ENCODE measurements around the gene AMBRA1.

The AMBRA1 gene

DNA sequence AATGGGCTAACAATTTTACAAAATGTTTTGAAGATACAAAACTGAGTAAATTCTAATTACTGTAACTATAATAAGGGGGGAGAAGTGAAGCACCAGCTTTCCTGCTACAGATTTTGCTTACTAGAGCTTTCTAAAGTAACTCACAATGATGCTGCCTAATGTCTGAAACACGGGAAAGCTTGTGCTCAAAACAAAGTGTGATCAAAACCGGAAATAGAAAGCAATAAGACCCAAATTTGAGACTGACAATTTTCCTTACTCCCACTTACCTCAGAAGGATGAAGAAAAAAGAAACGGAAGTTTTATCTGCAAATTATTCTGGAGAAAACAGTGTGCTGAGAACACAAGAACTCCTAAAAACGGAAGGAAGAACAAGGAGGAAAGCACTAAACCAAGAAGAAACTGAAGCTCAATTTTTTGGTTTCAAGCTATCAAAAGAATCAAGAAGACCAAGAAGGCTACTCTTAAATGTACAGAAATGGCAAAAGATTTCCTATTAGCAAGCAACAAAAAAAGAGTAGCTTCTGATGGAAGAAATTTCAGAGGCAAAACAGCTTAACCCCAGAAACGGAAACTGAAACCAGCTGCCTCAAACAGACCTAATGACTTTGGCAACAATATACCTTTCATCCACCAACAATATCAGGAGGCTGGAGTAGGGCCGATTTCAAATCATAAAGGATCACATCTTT is 33.4 kb downstream of the AMBRA1 start:
- peak; percentile 60 for DNase-seq
- Histone ChIP-seq H2BK5ac (ENCODE audit: low read depth, low read length, poor library complexity, severe bottlenecking) (no peak overlapping the region), H3K4me1 (ENCODE audit: control insufficient read depth, insufficient read depth, low read depth, low read length) (peaks cover 10% of the 10 kb centered on the region), H2BK12ac (ENCODE audit: low read length in 2 of 2) (no peak overlapping the region), H3K9me3 (ENCODE audit: control insufficient read depth, low read length) (no peaks in the 10 kb centered on the region), H2AFZ (ENCODE audit: low read depth, low read length) (no peak overlapping the region), H3K18ac (ENCODE audit: low read depth in 1 of 2, low read length in 2 of 2) (no peak overlapping the region), H3K14ac (ENCODE audit: low read length in 2 of 2) (no peak overlapping the region), H3K36me3 (ENCODE audit: control insufficient read depth in 1 of 2, insufficient read depth in 2 of 2, low read depth in 1 of 2, low read length in 2 of 2) (no peaks in the 10 kb centered on the region), H4K8ac (ENCODE audit: low read length) (no peak overlapping the region), H3K4me2 (ENCODE audit: low read length, poor library complexity, severe bottlenecking) (no peak overlapping the region), H3K4me3 (ENCODE audit: insufficient read depth in 1 of 2, low read depth in 1 of 2, low read length in 2 of 2) (peak overlapping the region in 1 of 2 experiments; percentile 75), H2BK120ac (ENCODE audit: low read depth, low read length) (no peak overlapping the region), H3K9ac (ENCODE audit: low read length) (peak overlapping the region; percentile 90), H3K27ac (ENCODE audit: low read length, poor library complexity, severe bottlenecking) (no peak overlapping the region), H3K79me1 (replicated peaks; ENCODE audit: low read length, poor library complexity, severe bottlenecking) (peaks cover 13% of the 10 kb centered on the region), H2AK5ac (ENCODE audit: low read length, severe bottlenecking) (no peak overlapping the region), H2BK15ac (ENCODE audit: low read depth, poor library complexity, severe bottlenecking) (no peak overlapping the region), H3K27me3 (ENCODE audit: control insufficient read depth in 1 of 2, insufficient read depth in 1 of 2, low read length in 2 of 2) (no peaks in the 10 kb centered on the region), H3K23ac (ENCODE audit: low read length in 2 of 2) (no peak overlapping the region), H4K91ac (ENCODE audit: low read length) (no peak overlapping the region), H3K4ac (ENCODE audit: low read depth in 1 of 2, low read length in 2 of 2) (no peak overlapping the region)
- WGBS, result 88% methylated on average over 5 of the region's 6 CpGs

DNA sequence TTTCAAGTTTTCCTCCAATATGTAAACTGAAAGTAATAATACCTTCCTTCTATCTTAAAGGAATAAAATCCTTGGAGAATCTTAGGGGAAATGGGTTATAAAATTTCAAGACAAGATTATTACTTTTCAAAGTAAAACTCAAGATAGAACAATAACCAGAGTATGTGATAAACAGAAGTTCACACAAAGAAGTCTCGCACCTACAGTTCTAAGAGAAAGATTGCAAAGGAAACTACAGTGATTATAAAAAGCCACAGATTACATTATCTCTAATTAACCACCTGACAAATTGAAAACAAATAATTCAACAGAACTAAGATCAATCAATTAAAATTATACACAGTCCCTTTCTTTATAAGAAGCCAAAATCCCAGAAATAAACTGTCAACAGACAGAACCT is 34.0 kb downstream of the AMBRA1 start:
- Histone ChIP-seq H3K27me3 (ENCODE audit: control insufficient read depth in 1 of 2, insufficient read depth in 1 of 2, low read length in 2 of 2) (no peaks in the 10 kb centered on the region), H3K79me1 (replicated peaks; ENCODE audit: low read length, poor library complexity, severe bottlenecking) (peaks cover 11% of the 10 kb centered on the region), H4K91ac (ENCODE audit: low read length) (no peak overlapping the region), H2AFZ (ENCODE audit: low read depth, low read length) (no peak overlapping the region), H3K9me3 (ENCODE audit: control insufficient read depth, low read length) (no peaks in the 10 kb centered on the region), H3K4ac (ENCODE audit: low read depth in 1 of 2, low read length in 2 of 2) (no peak overlapping the region), H3K4me2 (ENCODE audit: low read length, poor library complexity, severe bottlenecking) (no peak overlapping the region), H2BK12ac (ENCODE audit: low read length in 2 of 2) (no peak overlapping the region), H2AK5ac (ENCODE audit: low read length, severe bottlenecking) (no peak overlapping the region), H3K4me3 (ENCODE audit: insufficient read depth in 1 of 2, low read depth in 1 of 2, low read length in 2 of 2) (peak overlapping the region in 1 of 2 experiments; percentile 75), H3K27ac (ENCODE audit: low read length, poor library complexity, severe bottlenecking) (no peak overlapping the region), H3K14ac (ENCODE audit: low read length in 2 of 2) (no peak overlapping the region), H2BK15ac (ENCODE audit: low read depth, poor library complexity, severe bottlenecking) (no peak overlapping the region), H3K18ac (ENCODE audit: low read depth in 1 of 2, low read length in 2 of 2) (no peak overlapping the region), H3K9ac (ENCODE audit: low read length) (peak overlapping the region; percentile 90), H3K4me1 (ENCODE audit: control insufficient read depth, insufficient read depth, low read depth, low read length) (peaks cover 9% of the 10 kb centered on the region), H3K23ac (ENCODE audit: low read length in 2 of 2) (no peak overlapping the region), H2BK5ac (ENCODE audit: low read depth, low read length, poor library complexity, severe bottlenecking) (no peak overlapping the region), H4K8ac (ENCODE audit: low read length) (no peak overlapping the region), H3K36me3 (ENCODE audit: control insufficient read depth in 1 of 2, insufficient read depth in 2 of 2, low read depth in 1 of 2, low read length in 2 of 2) (no peaks in the 10 kb centered on the region), H2BK120ac (ENCODE audit: low read depth, low read length) (no peak overlapping the region)
- DNase-seq, result no peak
- WGBS, result 100% methylated on average over 1 of the region's 1 CpG

DNA sequence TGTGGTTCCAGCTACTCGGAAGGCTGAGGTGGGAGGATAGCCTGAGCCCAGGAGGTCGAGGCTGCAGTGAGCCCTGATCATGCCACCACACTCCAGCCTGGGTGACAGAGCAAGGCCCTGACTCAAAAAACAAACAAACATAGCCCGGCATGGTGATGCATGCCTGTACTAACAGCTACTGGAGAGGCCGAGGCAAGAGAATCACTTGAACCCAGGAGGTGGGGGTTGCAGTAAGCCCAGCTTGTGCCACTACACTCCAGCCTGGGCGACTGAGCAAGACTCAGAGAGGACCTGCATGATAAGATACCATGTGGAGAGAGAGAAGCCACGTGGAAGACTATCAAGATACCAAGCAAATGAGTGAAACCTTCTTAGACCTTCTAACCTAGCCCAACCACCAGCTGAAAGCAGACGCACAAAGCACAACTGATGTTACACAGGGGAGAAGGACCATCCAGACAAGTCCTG is 36.1 kb downstream of the AMBRA1 start:
- Histone ChIP-seq H2BK12ac (ENCODE audit: low read length in 2 of 2) (no peak overlapping the region), H3K36me3 (ENCODE audit: control insufficient read depth in 1 of 2, insufficient read depth in 2 of 2, low read depth in 1 of 2, low read length in 2 of 2) (no peaks in the 10 kb centered on the region), H2BK120ac (ENCODE audit: low read depth, low read length) (no peak overlapping the region), H2BK15ac (ENCODE audit: low read depth, poor library complexity, severe bottlenecking) (no peak overlapping the region), H3K14ac (ENCODE audit: low read length in 2 of 2) (no peak overlapping the region), H2AFZ (ENCODE audit: low read depth, low read length) (no peak overlapping the region), H3K79me1 (replicated peaks; ENCODE audit: low read length, poor library complexity, severe bottlenecking) (peaks cover 11% of the 10 kb centered on the region), H3K27ac (ENCODE audit: low read length, poor library complexity, severe bottlenecking) (no peak overlapping the region), H3K4ac (ENCODE audit: low read depth in 1 of 2, low read length in 2 of 2) (no peak overlapping the region), H3K4me1 (ENCODE audit: control insufficient read depth, insufficient read depth, low read depth, low read length) (peaks cover 13% of the 10 kb centered on the region), H3K27me3 (ENCODE audit: control insufficient read depth in 1 of 2, insufficient read depth in 1 of 2, low read length in 2 of 2) (no peaks in the 10 kb centered on the region), H3K9ac (ENCODE audit: low read length) (no peak overlapping the region), H4K91ac (ENCODE audit: low read length) (no peak overlapping the region), H3K9me3 (ENCODE audit: control insufficient read depth, low read length) (no peaks in the 10 kb centered on the region), H3K4me2 (ENCODE audit: low read length, poor library complexity, severe bottlenecking) (no peak overlapping the region), H3K23ac (ENCODE audit: low read length in 2 of 2) (no peak overlapping the region), H2AK5ac (ENCODE audit: low read length, severe bottlenecking) (no peak overlapping the region), H4K8ac (ENCODE audit: low read length) (no peak overlapping the region), H3K4me3 (ENCODE audit: insufficient read depth in 1 of 2, low read depth in 1 of 2, low read length in 2 of 2) (no peak overlapping the region), H3K18ac (ENCODE audit: low read depth in 1 of 2, low read length in 2 of 2) (no peak overlapping the region), H2BK5ac (ENCODE audit: low read depth, low read length, poor library complexity, severe bottlenecking) (no peak overlapping the region)
- WGBS, result 65% methylated on average over 6 of the region's 7 CpGs
- peak; percentile 58 for DNase-seq

DNA sequence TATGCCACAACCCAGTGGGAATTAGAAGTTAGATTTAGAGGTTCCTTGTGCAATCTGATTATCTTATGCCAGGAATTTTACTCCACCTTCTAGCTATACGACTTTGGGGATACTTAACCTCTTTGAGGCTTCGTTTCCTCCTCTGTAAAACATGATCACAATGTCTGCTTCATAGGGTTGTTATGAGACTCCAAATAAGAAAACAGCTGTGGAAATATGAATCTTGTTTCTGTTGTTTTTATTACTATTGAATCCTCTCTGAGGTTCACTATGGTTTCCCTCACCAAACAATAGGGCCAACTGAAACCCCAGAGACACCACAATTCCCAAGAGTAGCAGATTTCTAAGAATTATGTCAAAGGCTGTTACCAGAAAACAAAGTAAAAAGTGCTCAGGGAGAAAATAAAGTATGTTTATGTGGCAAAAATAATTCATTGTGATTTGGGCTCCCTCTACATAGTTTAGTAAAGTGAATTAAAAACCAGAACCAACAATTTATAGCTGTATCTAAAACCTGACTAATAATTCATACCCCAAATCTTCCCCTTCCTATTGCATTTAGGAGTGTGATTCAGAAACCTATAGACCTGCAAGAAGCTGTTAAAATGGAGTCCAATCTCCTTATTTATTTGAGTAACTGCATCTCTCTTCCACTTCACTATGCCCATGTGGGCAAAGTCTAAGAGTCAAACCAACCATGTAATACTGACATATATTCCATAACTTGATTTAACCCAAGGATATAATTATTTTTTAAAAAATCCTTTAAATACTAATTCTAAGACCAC is 38.4 kb downstream of the AMBRA1 start:
- Histone ChIP-seq H3K79me1 (replicated peaks; ENCODE audit: low read length, poor library complexity, severe bottlenecking) (peaks cover 10% of the 10 kb centered on the region), H3K14ac (ENCODE audit: low read length in 2 of 2) (no peak overlapping the region), H3K4ac (ENCODE audit: low read depth in 1 of 2, low read length in 2 of 2) (no peak overlapping the region), H3K9ac (ENCODE audit: low read length) (peak overlapping the region; percentile 81), H3K4me2 (ENCODE audit: low read length, poor library complexity, severe bottlenecking) (no peak overlapping the region), H2BK12ac (ENCODE audit: low read length in 2 of 2) (no peak overlapping the region), H2BK15ac (ENCODE audit: low read depth, poor library complexity, severe bottlenecking) (no peak overlapping the region), H2AFZ (ENCODE audit: low read depth, low read length) (no peak overlapping the region), H3K23ac (ENCODE audit: low read length in 2 of 2) (no peak overlapping the region), H3K4me3 (ENCODE audit: insufficient read depth in 1 of 2, low read depth in 1 of 2, low read length in 2 of 2) (peak overlapping the region in 1 of 2 experiments; percentile 49), H3K27ac (ENCODE audit: low read length, poor library complexity, severe bottlenecking) (no peak overlapping the region), H3K4me1 (ENCODE audit: control insufficient read depth, insufficient read depth, low read depth, low read length) (peaks cover 11% of the 10 kb centered on the region), H2AK5ac (ENCODE audit: low read length, severe bottlenecking) (no peak overlapping the region), H3K9me3 (ENCODE audit: control insufficient read depth, low read length) (no peaks in the 10 kb centered on the region), H3K18ac (ENCODE audit: low read depth in 1 of 2, low read length in 2 of 2) (no peak overlapping the region), H3K36me3 (ENCODE audit: control insufficient read depth in 1 of 2, insufficient read depth in 2 of 2, low read depth in 1 of 2, low read length in 2 of 2) (no peaks in the 10 kb centered on the region), H3K27me3 (ENCODE audit: control insufficient read depth in 1 of 2, insufficient read depth in 1 of 2, low read length in 2 of 2) (no peaks in the 10 kb centered on the region), H2BK120ac (ENCODE audit: low read depth, low read length) (no peak overlapping the region), H4K91ac (ENCODE audit: low read length) (no peak overlapping the region), H4K8ac (ENCODE audit: low read length) (no peak overlapping the region), H2BK5ac (ENCODE audit: low read depth, low read length, poor library complexity, severe bottlenecking) (no peak overlapping the region)
- 80% methylated on average over 1 of the region's 2 CpGs for WGBS
- no peak for DNase-seq
